Hematopoietic multipotent progenitor cell (in vitro differentiated cells): ENCODE measurements around the gene NAXD. TPM values are rescaled to one million over a fixed set of nuclear protein-coding genes. Genes with fewer than 3 reads are reported as not detected.

ENCODE experiments used
- DNase-seq, 3 donors: peaks; one replicate each; pipeline ENCODE4 v3.0.0-alpha.2; 2011 to 2015; ENCODE audit warnings: low read depth in 2 of 3, low spot score in 2 of 3
- total RNA-seq: library from RNA; depleted of rRNA; stranded (reverse); fragments of >200 nt; gene quantifications from one replicate; pipeline ENCODE4 v1.2.3, GENCODE V29; 2012

NAXD gene
- total RNA-seq, 1 donor = 12.1 TPM

GRCh38 chr13:110685305-110686020 is 70.1 kb downstream of the NAXD start:
- DNase-seq = no peak

- no peak for DNase-seq
These were observed 72.4 kb downstream of the NAXD start for GRCh38 chr13:110687736-110688135.

GRCh38 chr13:110689041-110689440 is 73.7 kb downstream of the NAXD start:
- no peak for DNase-seq

Other genes with a start within 250 kb of the NAXD start
- 2.7 TPM for gene RAB20, start 53.8 kb upstream of the NAXD start, total RNA-seq
- 60.1 TPM for gene CARS2, start 90.6 kb downstream of the NAXD start, total RNA-seq
- gene ING1, start 98.2 kb downstream of the NAXD start, total RNA-seq = 23.7 TPM